Kidney epithelial cell (primary cell): Measurements from ENCODE around the gene GREM2. TPM values are rescaled to one million over a fixed set of nuclear protein-coding genes. Genes with fewer than 3 reads are reported as not detected.

Experiments used
- DNase-seq: peaks from one replicate; pipeline ENCODE4 v3.0.0-alpha.2; 2010; ENCODE audit warnings: low read depth
- H3K27me3 ChIP-seq: 2 replicates; pipeline ENCODE4 v1.6.0; 2011; ENCODE audit warnings: low read length; ENCODE audit not compliant: control insufficient read depth, insufficient read depth
- H3K36me3 ChIP-seq: 2 replicates; pipeline ENCODE4 v1.5.1; 2011; ENCODE audit warnings: low read length; ENCODE audit not compliant: control insufficient read depth, insufficient read depth
- H3K4me3 ChIP-seq: 2 replicates; pipeline ENCODE4 v1.5.1; 2011; ENCODE audit warnings: low read depth, mild to moderate bottlenecking, control low read depth, low read length
- CTCF ChIP-seq: IDR thresholded peaks from 2 replicates; pipeline ENCODE4 v1.5.1; 2011; ENCODE audit warnings: mild to moderate bottlenecking, moderate library complexity, low read length, control low read depth, inconsistent platforms; ENCODE audit not compliant: insufficient read depth, poor library complexity, severe bottlenecking
- total RNA-seq: library from RNA; depleted of rRNA; stranded (reverse); fragments of >200 nt; gene quantifications from 2 replicates; pipeline ENCODE4 v1.2.3, GENCODE V29; 2015

GREM2 gene
- total RNA-seq, 1 donor from 2014 or later = 0.04 TPM

- H3K4me3 ChIP-seq = no peak overlapping the region
- no peak for TF ChIP-seq CTCF
- H3K36me3 ChIP-seq = no peaks in the 10 kb centered on the region
- DNase-seq = no peak
- no peaks in the 10 kb centered on the region for H3K27me3 ChIP-seq
Observed at GRCh38 chr1:240526312-240526711, 85.6 kb downstream of the GREM2 start.

- H3K27me3 ChIP-seq = no peaks in the 10 kb centered on the region
- no peak for TF ChIP-seq CTCF
- H3K4me3 ChIP-seq = no peak overlapping the region
- H3K36me3 ChIP-seq = no peaks in the 10 kb centered on the region
- no peak for DNase-seq
Observed at GRCh38 chr1:240524356-240525069, 87.4 kb downstream of the GREM2 start.

GRCh38 chr1:240522122-240522822, 89.7 kb downstream of the GREM2 start:
- TF ChIP-seq CTCF = no peak
- DNase-seq = no peak
- H3K27me3 ChIP-seq = no peaks in the 10 kb centered on the region
- H3K36me3 ChIP-seq = no peaks in the 10 kb centered on the region
- H3K4me3 ChIP-seq = no peak overlapping the region

- no peak for TF ChIP-seq CTCF
- H3K36me3 ChIP-seq = no peaks in the 10 kb centered on the region
Observed at GRCh38 chr1:240517891-240518290, 94.1 kb downstream of the GREM2 start.

GRCh38 chr1:240516069-240516468, 95.9 kb downstream of the GREM2 start:
- no peak for TF ChIP-seq CTCF
- no peak overlapping the region for H3K4me3 ChIP-seq
- H3K27me3 ChIP-seq = no peaks in the 10 kb centered on the region
- no peak for DNase-seq
- no peaks in the 10 kb centered on the region for H3K36me3 ChIP-seq

More at GRCh38 chr1:240517891-240518290, 94.1 kb downstream of the GREM2 start:
- no peaks in the 10 kb centered on the region for H3K27me3 ChIP-seq
- H3K4me3 ChIP-seq = no peak overlapping the region
- DNase-seq = no peak
